GM06990 (cell line): Measurements from ENCODE around the gene CA12.

Experiments used
- DNase-seq: peaks from one replicate; pipeline ENCODE4 v3.0.0-alpha.2; 2011; ENCODE audit not compliant: insufficient read length; ENCODE audit errors: extremely low read depth
- H3K27me3 ChIP-seq: replicated peaks from 2 replicates; pipeline ENCODE4 v1.6.0; 2011; ENCODE audit warnings: low read length; ENCODE audit not compliant: control insufficient read depth, insufficient read depth
- H3K36me3 ChIP-seq: 2 replicates; pipeline ENCODE4 v1.5.1; 2011; ENCODE audit warnings: low read length; ENCODE audit not compliant: control insufficient read depth, insufficient read depth
- H3K4me3 ChIP-seq: replicated peaks from 2 replicates; pipeline ENCODE4 v1.5.1; 2011; ENCODE audit warnings: low read depth, mild to moderate bottlenecking, control low read depth, low read length
- CTCF ChIP-seq: IDR thresholded peaks from 2 replicates; pipeline ENCODE4 v1.5.1; 2011; ENCODE audit warnings: low read length, control low read depth, mild to moderate bottlenecking, inconsistent platforms; ENCODE audit not compliant: insufficient read depth, poor library complexity, severe bottlenecking

CA12 gene

GRCh38 chr15:63274427-63274826 lies 107.2 kb downstream of the CA12 start:
- Histone ChIP-seq H3K36me3 (no peaks in the 10 kb centered on the region; the same call in 1 of the 2 replicates), H3K4me3 (no peak overlapping the region), H3K27me3 (no peaks in the 10 kb centered on the region)
- TF ChIP-seq CTCF, result no peak
- DNase-seq, result no peak
